Measurements from ENCODE around the gene SLC25A21.
A peak's percentile ranks its signal among the peaks of the same experiment; 100 is the strongest.
"Not testable (repeated sequence)": the region's sequence is repeated elsewhere in the genome, so short reads cannot be mapped to it uniquely, and the experiment has no call there.

SLC25A21 gene

DNA sequence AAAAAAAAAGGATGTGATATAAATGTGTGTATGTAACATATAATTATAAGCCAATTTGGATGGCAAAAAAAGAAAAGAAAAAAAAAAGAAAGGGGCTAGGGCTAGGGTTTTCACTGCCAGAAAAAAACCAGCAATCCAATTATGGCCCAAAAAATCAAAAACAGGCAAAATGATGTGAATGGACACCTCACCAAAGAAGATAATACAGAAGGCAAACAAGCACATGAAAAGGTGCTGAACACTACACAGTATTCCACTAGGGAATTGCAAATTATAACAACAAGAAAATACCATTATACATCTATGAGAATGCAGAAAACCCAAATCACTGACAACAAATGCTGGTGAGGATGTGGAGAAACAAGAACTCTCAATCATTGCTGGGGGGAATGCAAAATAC lies 13.3 kb upstream of the SLC25A21 start:
- DNase-seq = no peak

GRCh38 chr14:37184520-37184919 lies 12.1 kb upstream of the SLC25A21 start:
- not testable (repeated sequence) for DNase-seq

GRCh38 chr14:37181441-37181840 lies 9.0 kb upstream of the SLC25A21 start:
- no peak for DNase-seq

- not testable (repeated sequence) for DNase-seq
Observed at GRCh38 chr14:37180886-37181285, 8.5 kb upstream of the SLC25A21 start.

DNA sequence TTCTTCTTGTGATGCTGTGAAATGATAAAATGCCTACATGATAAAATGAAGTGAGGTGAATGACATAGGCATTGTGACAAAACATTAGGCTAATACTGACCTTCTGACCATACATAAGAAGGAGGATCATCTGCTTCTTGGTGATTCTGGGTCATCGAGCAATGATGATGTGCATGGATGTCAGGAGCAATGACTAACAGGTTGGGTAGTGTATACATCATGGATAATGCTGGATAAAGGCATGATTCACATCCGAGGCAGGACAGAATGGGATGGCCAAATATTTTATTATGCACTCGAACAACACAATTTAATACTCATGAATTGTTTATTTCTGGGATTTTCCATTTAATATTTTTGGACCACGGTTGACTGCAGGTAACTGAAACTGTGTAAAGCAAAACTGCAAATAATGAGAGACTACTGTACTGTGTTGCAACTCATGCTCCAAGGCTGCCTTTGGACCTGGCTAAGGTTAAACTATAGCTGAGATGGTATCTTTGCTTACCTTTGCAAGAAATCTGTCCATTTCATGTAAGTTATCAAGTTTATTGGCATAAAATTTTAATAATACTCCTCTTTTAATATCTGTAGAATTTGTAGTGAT lies 7.6 kb upstream of the SLC25A21 start:
- no peak for DNase-seq

DNA sequence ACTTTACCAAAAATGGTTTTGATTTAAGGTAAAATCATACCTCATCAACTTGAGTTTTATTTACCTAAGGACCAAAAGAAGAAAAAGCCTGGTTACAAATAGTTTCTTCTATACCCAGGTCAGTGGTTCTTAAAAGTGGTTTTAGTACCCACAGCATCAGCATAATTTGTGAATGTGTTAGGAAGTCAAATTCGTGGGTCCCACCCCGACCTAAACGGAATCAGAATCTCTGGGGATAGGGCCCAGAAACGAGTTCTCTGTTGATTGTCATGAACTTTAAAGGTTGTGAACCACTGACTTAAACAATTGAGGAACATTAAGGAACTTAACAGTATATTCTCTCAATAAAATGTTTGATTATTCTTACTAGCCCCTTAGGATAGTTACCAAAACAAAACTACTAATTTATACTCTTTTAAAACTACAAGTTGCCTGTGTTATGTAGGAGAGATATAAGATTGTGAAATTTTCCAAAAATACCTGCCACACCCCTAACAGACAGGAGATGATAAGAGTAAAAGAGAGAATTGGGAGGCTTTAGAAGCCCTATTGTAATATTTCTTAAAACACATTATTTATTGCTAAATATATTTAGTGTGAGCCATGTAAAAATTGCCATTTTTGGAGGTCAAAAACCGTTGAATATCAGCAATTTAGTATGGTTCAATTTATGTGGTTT lies 669 bp upstream of the SLC25A21 start:
- DNase-seq = no peak

DNA sequence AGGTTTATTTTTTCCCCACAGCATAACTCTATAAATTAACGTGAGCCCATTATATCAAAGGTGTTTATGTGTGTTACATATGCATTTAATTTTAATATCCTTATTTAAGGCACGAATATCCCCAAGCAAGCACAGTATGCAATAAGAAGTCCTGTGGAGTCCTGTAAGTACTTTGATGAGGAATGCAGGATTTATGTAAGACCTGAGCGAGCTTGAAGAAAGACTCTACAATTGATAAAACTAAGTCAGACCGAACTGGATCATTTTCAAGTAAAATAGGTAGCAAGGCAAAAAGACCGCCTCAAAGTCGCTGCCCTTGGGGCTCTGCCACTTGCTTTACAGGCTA lies 755 bp downstream of the SLC25A21 start:
- no peak for DNase-seq

DNA sequence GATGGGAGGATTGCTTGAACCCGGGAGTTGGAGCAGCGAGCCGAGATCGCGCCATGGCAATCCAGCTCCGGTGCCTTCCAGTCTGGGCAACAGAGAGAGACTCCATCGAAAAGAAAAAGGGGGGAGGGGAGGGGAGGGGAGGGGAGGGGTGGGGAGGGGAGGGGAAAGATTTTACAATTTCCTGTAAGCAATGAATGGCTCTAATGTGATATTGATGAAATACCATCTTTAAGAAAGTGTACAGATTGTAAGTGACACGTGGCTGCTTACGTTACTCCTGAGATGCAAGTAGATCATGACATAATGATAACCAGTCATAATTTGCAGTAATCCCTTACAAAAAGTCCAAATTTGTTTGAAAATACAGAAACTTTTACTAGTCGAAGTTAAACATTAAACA lies 1.4 kb downstream of the SLC25A21 start:
- DNase-seq = no peak

DNA sequence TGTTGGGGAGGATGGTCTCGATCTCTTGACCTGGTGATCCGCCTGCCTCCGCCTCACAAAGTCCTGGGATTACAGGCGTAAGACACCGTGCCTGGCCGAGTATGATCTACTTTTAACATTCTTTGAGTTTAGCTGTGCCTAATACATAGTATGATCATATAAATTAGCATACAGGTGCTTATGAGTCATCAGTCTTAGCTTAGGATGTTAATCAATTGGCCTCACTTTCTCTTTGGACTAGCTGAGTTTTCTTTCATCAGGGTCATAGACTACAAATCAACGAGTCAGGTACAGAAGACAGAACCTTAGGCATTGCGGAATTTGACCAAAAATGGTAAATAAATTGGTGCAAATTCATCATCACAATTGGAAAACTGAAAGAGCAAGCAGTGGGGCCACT lies 2.2 kb downstream of the SLC25A21 start:
- no peak for DNase-seq

- DNase-seq = no peak
Observed at GRCh38 chr14:37168721-37169120, 3.7 kb downstream of the SLC25A21 start.

DNA sequence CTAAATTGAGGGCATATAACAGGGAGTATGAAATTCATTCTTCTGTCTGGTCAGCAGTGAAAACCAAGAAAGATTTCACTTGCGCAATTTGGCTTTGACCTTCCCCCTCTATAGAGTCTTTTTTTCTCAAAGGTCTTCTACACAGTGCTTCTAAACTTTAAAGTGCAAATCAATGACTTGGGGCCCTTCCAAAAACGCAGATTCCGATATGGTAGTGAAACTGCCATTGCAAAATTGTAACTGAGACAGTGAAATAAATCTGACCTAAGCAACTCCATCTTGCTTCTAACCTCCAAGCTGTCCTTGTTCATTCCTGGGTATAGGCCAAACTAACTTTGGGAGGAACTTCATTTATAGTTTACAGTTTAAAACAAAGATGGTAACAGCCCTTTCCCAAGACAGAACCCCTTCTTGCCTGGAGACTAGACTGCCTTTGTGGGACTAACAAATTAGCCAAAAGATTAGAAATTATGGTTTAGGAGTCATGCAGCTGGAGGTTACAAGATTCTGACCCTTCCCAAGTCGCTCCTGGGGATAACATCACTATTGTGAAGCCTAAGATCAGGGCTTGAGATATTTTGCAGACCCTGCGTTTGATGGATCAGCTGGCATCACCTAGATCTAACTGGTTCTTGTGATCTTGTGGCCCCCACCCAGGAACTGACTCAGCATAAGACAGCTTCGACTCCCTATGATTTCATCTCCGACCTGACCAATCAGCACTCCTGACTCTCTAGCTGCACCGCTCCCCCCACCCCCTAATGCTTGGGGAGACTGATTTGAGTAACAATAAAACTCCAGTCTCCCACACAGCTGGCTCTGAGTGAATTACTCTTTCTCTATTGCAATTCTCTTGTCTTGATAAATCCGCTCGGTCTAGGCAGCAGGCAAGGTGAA lies 5.0 kb downstream of the SLC25A21 start:
- no peak for DNase-seq

GRCh38 chr14:37165794-37166193 lies 6.6 kb downstream of the SLC25A21 start:
- DNase-seq = no peak

- DNase-seq = not testable (repeated sequence)
Observed at GRCh38 chr14:37162307-37162706, 10.1 kb downstream of the SLC25A21 start.

DNA sequence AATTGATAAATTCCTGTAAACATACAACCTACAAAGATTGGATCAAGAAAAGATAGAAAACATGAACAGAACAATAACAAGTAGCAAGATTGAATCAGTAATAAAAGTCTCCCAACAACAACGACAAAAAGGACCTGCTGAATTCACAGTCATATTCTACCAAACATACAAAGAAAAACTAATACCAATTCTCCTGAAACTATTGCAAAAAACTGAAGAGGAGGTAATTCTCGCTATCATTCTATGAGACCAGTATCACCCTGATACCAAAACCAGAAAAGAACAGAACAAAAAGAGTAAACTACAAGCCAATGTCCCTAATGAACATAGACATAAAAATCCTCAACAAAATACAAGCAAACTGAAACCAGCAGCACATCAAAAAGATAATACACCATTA lies 14.4 kb downstream of the SLC25A21 start:
- no peak for DNase-seq

DNA sequence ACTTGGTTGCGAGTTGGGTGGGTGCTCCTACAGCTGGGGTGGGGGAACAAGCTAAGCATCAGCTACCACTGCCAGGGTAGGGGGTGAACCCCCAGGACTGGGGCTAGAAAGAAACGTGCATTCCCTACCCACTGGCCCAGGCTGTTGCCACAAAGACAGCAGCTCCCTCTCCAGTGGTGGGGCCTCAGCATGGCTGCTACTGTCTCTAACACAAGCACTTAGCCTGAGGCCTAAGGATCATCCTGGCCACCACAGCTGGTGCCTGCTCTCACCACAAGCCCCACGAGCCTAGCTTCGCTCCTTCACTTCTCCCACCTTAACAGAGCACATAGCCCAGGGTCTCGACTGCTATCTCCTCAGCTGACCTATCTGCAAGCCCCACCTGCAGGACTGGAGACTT lies 18.9 kb downstream of the SLC25A21 start:
- DNase-seq = no peak

DNA sequence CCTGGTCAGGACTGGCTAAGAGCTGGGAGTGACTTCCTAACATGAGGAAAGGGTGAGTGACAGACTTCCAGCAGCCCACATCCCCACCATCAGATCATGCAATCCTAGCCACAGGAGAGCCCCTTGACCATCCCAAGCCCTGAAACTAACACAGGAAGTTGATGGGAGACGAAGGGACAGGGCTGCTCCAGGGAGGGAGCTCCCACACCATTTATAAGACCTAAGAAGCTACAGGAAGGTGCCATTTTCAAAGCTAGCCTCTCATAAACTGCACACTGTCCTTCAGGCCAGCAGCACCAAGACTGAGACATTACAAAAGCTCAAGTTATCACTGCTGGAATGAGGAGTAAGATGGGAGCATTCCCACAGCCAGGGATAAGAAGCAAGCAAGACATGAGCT lies 19.4 kb downstream of the SLC25A21 start:
- no peak for DNase-seq

DNA sequence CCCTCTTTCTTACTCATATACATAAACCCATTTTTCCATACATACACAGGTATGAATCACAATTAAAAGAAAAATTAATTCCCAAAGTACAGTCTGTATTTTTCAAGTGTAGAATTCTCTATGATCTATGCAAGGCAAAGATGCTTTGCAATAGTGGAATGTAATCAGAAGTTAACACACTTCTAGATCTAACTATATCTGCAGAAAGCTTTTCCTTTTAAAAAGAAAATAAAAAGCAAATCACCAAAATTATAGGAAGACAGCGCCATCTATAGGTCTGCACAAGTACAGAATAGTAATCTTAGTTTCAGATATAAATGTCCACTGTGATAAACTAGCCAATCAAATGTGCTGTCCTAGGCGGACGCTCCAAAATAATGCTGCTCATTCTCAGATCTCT lies 22.0 kb downstream of the SLC25A21 start:
- DNase-seq = peak; percentile 11 to 60

GRCh38 chr14:37147310-37147880 lies 25.0 kb downstream of the SLC25A21 start:
- no peak for DNase-seq

DNA sequence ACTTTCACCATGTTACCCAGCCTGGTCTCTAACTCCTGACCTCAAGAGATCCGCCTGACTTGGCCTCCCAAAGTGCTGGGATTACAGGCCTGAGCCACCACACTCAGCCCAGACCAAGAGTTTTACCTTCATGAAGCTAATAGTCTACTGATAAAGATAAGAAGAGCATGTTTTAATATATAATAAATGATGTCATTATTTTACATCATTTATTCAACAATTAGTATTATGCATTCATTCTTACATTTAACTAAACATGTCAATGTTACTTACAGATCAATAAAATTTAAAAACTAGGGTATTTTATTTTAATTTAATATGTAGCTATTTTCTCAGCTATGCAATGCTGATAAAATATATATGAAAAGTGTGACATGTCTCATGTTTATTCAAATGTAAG lies 26.0 kb downstream of the SLC25A21 start:
- not testable (repeated sequence) for DNase-seq

- DNase-seq = no peak
Observed at GRCh38 chr14:37145395-37145794, 27.0 kb downstream of the SLC25A21 start.

GRCh38 chr14:37144729-37145363 lies 27.6 kb downstream of the SLC25A21 start:
- no peak for DNase-seq

GRCh38 chr14:37143475-37143874 lies 28.9 kb downstream of the SLC25A21 start:
- no peak for DNase-seq

DNA sequence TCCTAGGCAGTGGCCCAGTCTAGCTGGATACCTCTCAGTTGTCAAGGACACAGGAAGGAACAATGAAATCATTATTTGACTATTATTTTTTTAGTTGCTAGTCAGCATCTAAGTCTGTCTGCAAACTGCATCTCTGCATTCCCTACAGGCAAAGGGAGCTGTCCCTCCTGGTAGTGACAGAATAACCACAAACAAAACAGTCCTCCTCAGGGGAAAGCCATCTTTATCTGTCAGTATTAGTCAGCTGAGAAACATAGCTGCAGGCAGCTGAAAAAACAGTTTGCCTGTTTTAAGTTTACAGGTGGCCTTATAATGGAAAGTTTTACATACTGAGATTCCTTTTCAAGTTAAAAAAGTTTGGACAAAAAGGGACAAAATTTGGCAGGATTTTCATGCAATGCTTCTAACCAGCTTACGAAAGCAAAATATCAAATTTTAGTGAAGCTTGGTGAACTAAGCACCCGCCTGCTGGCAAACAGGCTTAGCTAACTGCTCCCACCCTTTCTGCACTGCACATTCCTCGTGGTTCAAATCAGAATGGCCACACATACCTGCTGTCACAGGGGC lies 29.5 kb downstream of the SLC25A21 start:
- no peak for DNase-seq
